ENCODE results near the gene PURA.
"Not testable (repeated sequence)": the region's sequence is repeated elsewhere in the genome, so short reads cannot be mapped to it uniquely, and the experiment has no call there.

The PURA gene

GRCh38 chr5:140150201-140150600, 36.3 kb downstream of the PURA start:
- H3K4me3 ChIP-seq (replicated peaks; ENCODE audit: low read depth, low read length), result no peak overlapping the region
- DNase-seq (ENCODE audit: extremely low read depth, low read depth), result no peak
- no peak for TF ChIP-seq CTCF (IDR thresholded peaks at IDR 0.05; ENCODE audit: low read depth, low read length, missing control alignments)

- H3K4me3 ChIP-seq (replicated peaks; ENCODE audit: low read depth, low read length), result no peak overlapping the region
- no peak for TF ChIP-seq CTCF (IDR thresholded peaks at IDR 0.05; ENCODE audit: low read depth, low read length, missing control alignments)
Measured at GRCh38 chr5:140151144-140152021, 37.5 kb downstream of the PURA start.

GRCh38 chr5:140152022-140152999, 38.4 kb downstream of the PURA start:
- no peak overlapping the region for H3K4me3 ChIP-seq (replicated peaks; ENCODE audit: low read depth, low read length)
- no peak for DNase-seq (ENCODE audit: extremely low read depth, low read depth)
- no peak for TF ChIP-seq CTCF (IDR thresholded peaks at IDR 0.05; ENCODE audit: low read depth, low read length, missing control alignments)

More at GRCh38 chr5:140151144-140152021, 37.5 kb downstream of the PURA start:
- DNase-seq (ENCODE audit: extremely low read depth, low read depth), result no peak

DNA sequence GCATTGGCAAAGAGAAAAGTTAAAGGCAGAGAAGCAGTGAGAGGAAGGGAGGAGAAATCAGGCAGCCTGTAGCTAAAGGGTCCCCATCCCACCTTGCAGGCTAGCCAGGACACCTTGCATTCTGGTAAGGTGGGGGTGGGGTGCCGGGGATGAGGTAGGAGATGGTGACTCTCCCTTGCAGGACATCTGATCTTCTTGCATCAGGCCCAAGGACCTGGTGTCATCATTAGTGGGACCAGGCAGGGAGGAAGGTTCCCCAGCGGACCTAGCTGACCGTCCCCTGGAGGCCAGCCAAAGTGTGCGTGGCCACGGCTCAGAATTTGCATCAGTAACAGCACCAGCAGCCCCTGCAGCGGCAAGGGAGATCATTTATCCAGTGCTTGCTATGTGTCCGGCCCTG, 39.3 kb downstream of the PURA start:
- H3K4me3 ChIP-seq (replicated peaks; ENCODE audit: low read depth, low read length), result no peak overlapping the region
- no peak for DNase-seq (ENCODE audit: extremely low read depth, low read depth)
- no peak for TF ChIP-seq CTCF (IDR thresholded peaks at IDR 0.05; ENCODE audit: low read depth, low read length, missing control alignments)

- no peak for TF ChIP-seq CTCF (IDR thresholded peaks at IDR 0.05; ENCODE audit: low read depth, low read length, missing control alignments)
- DNase-seq (ENCODE audit: extremely low read depth, low read depth), result no peak
- no peak overlapping the region for H3K4me3 ChIP-seq (replicated peaks; ENCODE audit: low read depth, low read length)
Measured at GRCh38 chr5:140153905-140154304, 40.0 kb downstream of the PURA start.

GRCh38 chr5:140154710-140155381, 40.9 kb downstream of the PURA start:
- not testable (repeated sequence) for H3K4me3 ChIP-seq (replicated peaks; ENCODE audit: low read depth, low read length); DNase-seq (ENCODE audit: extremely low read depth, low read depth)

All from HFF-Myc (cell line).